ENCODE results near the gene SDK1.

Gene SDK1

DNA sequence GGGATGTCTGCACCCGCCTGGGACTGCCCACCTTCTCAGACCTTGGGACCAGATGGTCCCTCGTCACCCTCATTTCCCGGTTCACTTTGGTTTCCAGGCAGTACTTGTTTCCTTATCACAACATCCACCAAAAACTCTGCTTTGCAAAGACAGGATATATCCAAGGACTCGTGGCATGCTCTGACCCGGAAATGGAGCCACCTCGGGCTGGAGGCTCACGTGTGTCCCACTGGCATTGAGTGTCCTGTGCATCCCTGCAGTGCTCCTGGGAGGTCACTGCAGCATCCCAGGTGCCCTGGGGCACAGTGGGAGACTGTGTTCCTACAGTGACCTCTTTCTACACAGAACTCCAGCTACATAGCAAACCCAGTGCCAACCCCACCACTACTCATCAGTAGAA is 769.2 kb downstream of the SDK1 start:
- H3K4me3 ChIP-seq (ENCODE audit: low read depth, low read length): no peak overlapping the region
- no peaks in the 10 kb centered on the region for H3K9me3 ChIP-seq (ENCODE audit: severe bottlenecking)
- no peaks in the 10 kb centered on the region for H3K27me3 ChIP-seq (ENCODE audit: insufficient read depth, low read depth, severe bottlenecking)
- TF ChIP-seq, protein P1, sequence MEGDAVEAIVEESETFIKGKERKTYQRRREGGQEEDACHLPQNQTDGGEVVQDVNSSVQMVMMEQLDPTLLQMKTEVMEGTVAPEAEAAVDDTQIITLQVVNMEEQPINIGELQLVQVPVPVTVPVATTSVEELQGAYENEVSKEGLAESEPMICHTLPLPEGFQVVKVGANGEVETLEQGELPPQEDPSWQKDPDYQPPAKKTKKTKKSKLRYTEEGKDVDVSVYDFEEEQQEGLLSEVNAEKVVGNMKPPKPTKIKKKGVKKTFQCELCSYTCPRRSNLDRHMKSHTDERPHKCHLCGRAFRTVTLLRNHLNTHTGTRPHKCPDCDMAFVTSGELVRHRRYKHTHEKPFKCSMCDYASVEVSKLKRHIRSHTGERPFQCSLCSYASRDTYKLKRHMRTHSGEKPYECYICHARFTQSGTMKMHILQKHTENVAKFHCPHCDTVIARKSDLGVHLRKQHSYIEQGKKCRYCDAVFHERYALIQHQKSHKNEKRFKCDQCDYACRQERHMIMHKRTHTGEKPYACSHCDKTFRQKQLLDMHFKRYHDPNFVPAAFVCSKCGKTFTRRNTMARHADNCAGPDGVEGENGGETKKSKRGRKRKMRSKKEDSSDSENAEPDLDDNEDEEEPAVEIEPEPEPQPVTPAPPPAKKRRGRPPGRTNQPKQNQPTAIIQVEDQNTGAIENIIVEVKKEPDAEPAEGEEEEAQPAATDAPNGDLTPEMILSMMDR (IDR thresholded peaks at IDR 0.05; ENCODE audit: low read depth, low read length): no peak
- no peak overlapping the region for H3K27ac ChIP-seq
- no peak for DNase-seq
- H3K36me3 ChIP-seq: peaks cover 3% of the 10 kb centered on the region; the same call in 1 of the 2 replicates

DNA sequence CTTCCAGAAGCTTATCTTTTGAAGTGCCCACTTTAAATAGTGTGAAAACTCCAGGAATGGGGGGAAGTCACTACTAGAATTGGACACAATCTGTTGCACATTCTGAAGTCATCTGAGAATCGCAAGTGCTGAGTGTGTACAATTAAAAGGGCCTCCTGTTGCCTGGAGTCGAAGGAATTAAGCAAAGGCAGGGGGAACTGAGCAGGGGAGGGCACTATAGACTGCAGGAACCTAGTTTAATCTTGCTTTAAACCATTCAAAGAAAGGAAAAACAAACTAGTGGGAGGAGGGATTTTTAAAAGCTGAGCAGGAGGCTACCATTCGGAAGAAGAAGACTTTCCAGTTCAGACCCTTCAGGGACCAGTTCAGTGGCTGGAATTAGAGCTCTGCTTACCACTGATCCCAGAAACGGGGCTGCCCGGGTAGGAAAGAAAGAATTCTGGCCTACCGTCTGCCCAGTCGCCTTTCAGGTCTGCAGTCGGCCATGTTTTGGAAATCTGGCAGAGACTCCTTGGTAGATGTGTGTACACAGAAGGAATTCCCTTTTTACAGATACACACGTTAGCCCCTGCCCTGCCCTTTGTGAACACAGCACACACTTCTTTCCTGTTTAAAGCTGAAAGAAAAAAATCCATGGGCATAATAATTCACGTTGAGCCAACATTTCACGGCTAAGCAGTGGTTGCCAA is 770.5 kb downstream of the SDK1 start:
- Histone ChIP-seq H3K4me3 (ENCODE audit: low read depth, low read length) (no peak overlapping the region), H3K27ac (no peak overlapping the region; the same call in 1 of the 2 replicates), H3K27me3 (ENCODE audit: insufficient read depth, low read depth, severe bottlenecking) (no peaks in the 10 kb centered on the region), H3K36me3 (peaks cover 3% of the 10 kb centered on the region; the same call in 1 of the 2 replicates), H3K9me3 (ENCODE audit: severe bottlenecking) (no peaks in the 10 kb centered on the region)
- no peak for DNase-seq
- TF ChIP-seq, protein P1 (IDR thresholded peaks at IDR 0.05; ENCODE audit: low read depth, low read length): no peak

DNA sequence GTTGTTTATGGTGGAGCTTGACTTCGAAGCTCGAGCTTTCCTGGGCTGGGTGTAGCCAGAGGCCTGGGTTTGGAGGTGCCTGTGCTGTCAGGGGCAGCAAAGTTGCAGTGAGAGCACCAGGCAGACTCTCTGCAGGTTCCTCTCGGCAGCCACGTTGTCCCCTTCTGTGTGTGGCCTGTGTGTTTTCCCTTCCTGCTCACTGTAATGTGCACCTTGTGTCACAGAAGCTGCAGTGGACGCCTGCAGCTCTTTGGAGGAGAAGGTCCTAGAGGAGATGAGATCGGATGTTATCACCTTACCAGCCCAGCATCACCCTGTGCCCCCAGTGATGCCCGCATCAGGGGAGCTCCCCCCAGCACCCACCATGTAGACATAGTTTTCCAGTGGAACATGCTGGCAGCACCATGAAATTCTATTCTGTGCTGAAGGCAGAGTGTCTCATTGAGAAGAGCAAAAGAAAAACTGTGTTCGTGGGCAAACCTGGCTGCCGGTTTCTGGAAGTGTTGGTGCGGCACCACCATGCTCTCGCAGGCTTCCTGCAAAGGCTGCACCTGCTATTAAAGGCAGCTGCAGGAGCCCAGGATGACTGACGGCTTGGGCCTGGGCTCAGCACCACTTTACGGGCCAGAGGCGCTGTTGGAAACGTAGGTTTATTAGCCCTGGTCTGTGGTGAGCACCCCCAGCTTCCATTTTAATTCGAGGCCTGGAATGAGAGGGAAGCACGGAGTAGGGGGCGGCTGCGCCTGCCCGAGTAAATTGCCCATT is 771.3 kb downstream of the SDK1 start:
- TF ChIP-seq, protein P1 (IDR thresholded peaks at IDR 0.05; ENCODE audit: low read depth, low read length): no peak
- H3K27ac ChIP-seq: no peak overlapping the region

DNA sequence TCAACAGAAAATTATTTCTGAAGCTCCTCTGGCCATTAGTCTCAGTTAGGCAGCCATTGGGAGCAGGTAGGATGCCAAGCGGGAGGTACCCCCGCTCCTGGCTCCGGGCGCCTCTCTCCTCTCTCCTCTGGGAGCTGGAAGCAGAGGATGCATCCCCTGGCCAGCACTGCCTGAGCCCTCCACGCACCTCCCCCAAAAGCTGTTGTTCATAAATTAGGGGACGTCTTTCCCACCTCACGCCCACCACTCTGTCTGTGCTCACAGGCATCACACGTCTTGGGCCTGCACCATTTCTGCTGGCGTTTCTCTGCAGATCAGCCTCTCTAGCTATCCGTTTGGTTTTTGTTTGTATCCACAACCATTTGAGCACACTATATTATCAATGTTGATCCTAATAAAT is 772.0 kb downstream of the SDK1 start:
- H3K36me3 ChIP-seq: peaks cover 2% of the 10 kb centered on the region; the same call in 1 of the 2 replicates
- H3K4me3 ChIP-seq (ENCODE audit: low read depth, low read length): no peak overlapping the region
- H3K9me3 ChIP-seq (ENCODE audit: severe bottlenecking): no peaks in the 10 kb centered on the region
- no peak for DNase-seq
- no peaks in the 10 kb centered on the region for H3K27me3 ChIP-seq (ENCODE audit: insufficient read depth, low read depth, severe bottlenecking)
- TF ChIP-seq, protein P1 (IDR thresholded peaks at IDR 0.05; ENCODE audit: low read depth, low read length): no peak
- no peak overlapping the region for H3K27ac ChIP-seq

More for the DNA sequence above, 771.3 kb downstream of the SDK1 start:
- H3K36me3 ChIP-seq: peaks cover 3% of the 10 kb centered on the region; the same call in 1 of the 2 replicates
- no peak overlapping the region for H3K4me3 ChIP-seq (ENCODE audit: low read depth, low read length)
- H3K9me3 ChIP-seq (ENCODE audit: severe bottlenecking): no peaks in the 10 kb centered on the region
- DNase-seq: no peak
- H3K27me3 ChIP-seq (ENCODE audit: insufficient read depth, low read depth, severe bottlenecking): no peaks in the 10 kb centered on the region

DNA sequence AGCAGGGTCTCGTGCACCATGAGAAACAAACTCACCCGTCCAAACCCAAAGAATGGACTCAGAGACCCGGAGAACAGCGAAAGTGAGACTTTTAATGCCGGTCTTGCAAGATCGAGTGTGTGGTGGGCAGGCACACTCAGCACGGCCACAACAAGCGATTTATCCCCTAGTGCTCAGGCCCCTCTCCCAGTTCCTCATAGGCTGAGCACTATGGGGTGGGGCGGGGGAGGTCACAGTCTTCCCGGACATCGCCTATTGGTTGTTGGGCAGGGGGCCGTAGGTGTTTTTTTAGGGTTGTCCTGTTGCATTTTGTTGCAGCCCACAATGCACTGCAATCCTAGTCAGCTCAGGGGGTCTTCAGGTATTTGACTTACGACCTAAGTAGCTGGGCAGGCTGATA is 772.7 kb downstream of the SDK1 start:
- DNase-seq: no peak

More for the DNA sequence above, 772.7 kb downstream of the SDK1 start:
- TF ChIP-seq, protein P1 (IDR thresholded peaks at IDR 0.05; ENCODE audit: low read depth, low read length): no peak
- no peaks in the 10 kb centered on the region; the same call in 1 of the 2 replicates for H3K36me3 ChIP-seq
- no peaks in the 10 kb centered on the region for H3K9me3 ChIP-seq (ENCODE audit: severe bottlenecking)
- no peak overlapping the region for H3K27ac ChIP-seq
- H3K27me3 ChIP-seq (ENCODE audit: insufficient read depth, low read depth, severe bottlenecking): no peaks in the 10 kb centered on the region
- no peak overlapping the region for H3K4me3 ChIP-seq (ENCODE audit: low read depth, low read length)
